ENCODE results near the gene NBAS.

DNA sequence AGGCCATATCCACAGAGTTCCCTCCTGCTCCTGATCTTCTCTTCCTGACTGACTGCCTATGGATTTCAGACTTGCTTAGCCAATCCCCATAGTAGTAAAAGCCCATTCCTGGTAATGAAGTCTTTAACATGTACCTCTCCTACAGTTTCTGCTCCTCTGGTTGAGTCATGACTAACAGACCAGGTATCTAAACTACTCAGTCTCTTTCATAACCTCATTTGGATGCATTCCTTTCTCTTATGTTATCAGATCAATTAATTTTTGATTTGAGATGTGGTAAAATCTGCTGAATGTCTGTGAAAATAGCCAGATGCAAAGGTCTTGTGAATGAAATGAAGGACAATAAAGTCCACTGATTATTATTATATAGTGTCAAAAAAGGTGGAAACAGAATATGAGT lies 198.0 kb downstream of the NBAS start:
- TF ChIP-seq, protein P1, sequence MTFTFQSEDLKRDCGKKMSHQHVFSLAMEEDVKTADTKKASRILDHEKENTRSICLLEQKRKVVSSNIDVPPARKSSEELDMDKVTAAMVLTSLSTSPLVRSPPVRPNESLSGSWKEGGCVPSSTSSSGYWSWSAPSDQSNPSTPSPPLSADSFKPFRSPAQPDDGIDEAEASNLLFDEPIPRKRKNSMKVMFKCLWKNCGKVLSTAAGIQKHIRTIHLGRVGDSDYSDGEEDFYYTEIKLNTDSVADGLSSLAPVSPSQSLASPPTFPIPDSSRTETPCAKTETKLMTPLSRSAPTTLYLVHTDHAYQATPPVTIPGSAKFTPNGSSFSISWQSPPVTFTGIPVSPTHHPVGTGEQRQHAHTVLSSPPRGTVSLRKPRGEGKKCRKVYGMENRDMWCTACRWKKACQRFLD (CRISPR knock-in tag; IDR thresholded peaks at IDR 0.05; ENCODE audit: borderline replicate concordance), result no peak
- TF ChIP-seq KLF16 (CRISPR knock-in tag; IDR thresholded peaks at IDR 0.05), result no peak

Measured in HepG2 (cell line).